ENCODE results near the gene ASTN2. TPM values are rescaled to one million over a fixed set of nuclear protein-coding genes. Genes with fewer than 3 reads are reported as not detected.

The ASTN2 gene
- polyA plus RNA-seq, 3 donors, result 15.1 to 17.1 (median 15.6) TPM

DNA sequence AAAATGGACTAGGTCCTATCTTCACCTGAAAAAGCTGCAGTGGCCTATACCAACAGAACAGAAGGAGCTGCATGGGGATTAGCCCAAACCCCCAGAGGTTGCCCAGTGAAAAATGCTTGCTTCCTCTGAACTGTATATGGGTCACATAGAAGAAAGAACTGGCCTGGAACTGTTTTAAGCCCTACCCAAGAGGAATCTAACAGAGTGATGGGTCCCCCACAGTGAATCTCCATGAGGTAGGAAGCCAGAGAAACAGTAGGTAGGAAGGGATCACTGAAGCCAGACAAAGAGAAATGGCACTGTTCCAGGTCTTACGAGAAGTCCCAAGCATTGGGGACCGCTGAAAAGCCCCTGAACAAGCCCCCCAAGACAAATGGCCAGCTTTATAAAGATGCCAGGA, 756.6 kb downstream of the ASTN2 start:
- DNase-seq (ENCODE audit: low read depth in 3 of 3, low spot score in 2 of 3), result no peak

DNA sequence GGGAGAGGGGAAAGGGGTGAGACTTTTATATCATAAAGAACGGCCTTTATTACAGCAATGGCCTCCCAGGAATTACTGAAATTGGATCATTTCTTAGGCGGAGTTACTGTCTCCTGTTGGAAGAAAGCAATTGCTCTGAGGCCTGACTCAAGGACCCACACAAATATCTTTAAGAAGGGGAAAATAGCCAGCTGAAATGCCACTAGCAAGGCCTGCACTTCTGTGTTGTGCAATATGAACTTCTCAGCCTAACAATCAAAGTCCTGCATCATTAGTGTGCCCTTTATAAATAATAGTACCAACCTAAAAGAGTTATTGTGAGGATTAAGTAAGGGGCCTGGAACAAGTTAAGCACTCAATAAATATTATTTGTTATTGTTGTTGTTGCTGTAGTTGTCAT, 757.9 kb downstream of the ASTN2 start:
- no peak for DNase-seq (ENCODE audit: low read depth in 3 of 3, low spot score in 2 of 3)

DNA sequence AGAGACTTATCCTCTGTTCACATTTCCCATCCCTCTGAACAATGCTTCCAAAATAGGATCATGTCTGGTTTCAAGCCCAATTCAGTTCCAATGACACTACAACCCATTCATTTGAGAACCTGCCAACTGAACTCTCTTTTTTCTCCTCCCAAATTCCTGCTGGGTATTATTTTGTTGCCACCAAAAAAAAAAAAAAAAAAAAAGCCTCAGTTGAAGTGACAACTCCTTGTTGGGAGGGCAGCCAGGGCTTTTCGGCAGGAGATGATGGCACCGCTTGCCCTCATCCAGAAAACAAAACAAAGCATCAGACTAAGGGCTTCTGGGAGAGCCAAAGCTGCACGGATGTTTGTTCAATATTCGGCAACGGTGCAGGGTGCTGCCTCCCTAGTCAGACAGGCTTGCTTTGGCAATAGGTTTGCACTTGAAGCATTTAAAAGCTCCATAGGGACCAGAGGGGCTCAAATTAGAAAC, 758.3 kb downstream of the ASTN2 start:
- DNase-seq (ENCODE audit: low read depth in 3 of 3, low spot score in 2 of 3), result no peak

DNA sequence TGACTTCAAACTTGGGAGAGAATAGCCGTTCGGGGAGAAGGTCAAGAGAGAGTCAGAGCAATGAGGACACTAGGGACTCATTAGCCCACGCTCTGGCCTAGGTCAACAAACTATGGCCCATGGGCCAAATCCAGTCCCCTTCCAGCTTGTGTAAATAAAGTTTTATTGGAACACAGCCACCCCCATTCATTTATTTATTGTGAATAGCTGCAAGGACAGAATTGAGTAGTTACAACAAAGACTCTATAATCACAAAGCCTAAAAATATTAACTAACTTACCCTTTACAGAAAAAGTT, 760.9 kb downstream of the ASTN2 start:
- no peak for DNase-seq (ENCODE audit: low read depth in 3 of 3, low spot score in 2 of 3)

DNA sequence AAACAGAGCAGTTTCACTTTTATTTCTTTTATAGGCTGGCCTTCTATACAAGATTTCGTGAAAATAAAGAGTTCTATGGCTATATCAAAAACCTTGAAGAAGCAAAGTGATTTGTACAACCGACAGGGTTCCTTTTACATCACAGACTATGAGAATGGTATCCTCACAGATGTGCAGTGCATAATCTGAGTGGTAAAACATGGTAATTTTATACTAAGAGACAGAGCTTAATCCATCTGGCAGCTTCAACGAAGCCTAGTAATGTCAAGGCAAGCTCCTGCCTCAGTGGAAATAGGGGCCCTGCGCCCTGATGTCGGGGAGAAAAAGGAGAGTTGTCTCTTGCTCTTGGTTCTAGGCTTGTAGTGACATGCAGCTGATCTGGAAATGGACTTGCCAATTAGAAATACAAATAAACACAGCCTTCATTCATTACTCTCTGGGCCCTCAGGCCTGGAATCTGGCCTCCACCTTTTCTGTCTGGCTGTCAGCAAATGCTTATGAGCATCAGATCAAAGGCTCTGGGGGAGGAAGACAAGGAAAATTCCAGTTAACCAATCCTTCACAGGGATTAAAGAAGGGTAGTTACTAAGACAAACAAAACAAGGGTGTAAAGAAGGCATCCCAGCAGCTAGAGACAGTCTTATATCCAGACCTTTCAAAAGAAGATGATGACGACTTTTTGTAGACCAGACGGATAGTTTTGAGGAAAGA, 761.4 kb downstream of the ASTN2 start:
- no peak for DNase-seq (ENCODE audit: low read depth in 3 of 3, low spot score in 2 of 3)

DNA sequence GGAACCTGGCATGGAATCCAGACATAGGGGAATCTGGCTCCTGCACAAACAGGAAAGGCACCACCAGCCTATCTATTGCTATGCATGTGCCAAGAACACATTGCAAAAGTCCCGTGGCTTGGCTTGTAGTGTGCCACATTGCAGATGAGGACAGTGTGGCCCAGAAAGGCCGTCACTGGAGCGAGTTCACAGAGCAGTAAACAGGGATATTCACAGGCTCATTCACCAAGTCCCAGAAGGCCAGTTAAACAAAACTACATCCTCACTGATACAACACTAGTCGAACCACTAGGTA, 767.4 kb downstream of the ASTN2 start:
- DNase-seq (ENCODE audit: low read depth in 3 of 3, low spot score in 2 of 3), result no peak

DNA sequence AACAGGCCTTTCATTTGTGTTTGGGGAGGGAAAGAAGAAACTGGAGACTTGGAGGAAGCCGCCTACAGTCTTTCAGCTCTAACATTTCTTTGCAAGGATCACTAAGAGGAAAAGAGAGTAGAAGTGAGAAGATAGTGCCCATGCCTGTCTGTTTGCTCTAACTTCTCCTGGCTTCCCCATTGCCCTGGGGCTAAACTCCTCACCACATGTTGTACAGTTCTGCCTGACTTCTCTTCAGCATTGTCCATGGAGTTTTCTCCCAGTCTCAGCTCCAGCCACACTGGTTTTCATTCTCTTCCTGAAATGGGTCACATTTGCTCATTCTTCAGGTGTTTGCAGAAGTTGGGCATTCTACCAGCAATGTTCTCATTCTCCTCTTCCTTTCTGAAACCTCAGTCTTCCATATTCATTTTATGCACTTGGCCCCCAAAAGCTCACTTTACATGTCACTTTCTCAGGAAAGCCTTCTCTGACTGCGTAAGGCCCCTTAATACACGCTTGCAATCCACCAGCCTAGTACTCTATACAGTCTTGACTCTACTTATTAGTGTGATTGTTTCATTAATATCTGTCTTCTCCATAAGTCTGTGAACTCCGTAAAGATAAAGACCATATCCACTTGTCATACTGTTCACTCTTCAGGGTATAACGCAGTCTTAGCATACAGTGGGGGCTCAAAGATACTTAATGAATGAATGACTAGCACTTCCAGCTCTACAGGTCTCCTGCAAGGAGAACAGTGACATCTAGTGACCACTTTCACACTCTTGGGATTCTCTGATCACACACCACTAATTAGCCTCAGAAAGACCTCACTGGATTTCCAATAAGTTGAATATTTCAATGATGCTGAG, 768.0 kb downstream of the ASTN2 start:
- no peak for DNase-seq (ENCODE audit: low read depth in 3 of 3, low spot score in 2 of 3)

DNA sequence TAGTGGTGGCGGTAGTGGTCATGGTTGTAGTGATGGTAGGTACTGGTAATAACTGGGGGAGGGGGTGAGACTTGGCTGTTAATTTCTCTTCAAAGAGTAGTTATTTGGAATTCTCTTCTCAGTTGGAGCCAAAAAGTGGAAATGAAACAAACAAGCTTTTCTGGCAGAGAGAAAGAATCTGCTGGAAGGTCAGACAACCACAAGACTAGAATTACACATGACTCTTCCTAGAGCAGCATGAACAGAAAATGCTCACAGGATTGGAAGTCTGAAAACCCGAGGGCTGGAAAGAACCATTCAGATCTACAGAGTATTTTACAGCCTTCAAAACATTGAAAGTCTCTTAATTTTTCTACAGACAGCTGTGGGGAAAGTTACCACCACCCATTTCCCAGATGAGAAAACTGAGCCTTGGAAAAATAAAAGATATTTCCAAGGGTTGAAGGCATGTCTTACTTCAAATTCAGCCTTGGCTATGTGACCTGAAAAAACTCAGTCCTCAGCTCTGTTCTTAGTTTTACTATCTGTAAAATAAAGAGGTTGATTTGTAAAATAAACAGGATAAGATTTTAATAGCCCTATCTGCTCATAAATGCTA, 770.7 kb downstream of the ASTN2 start:
- DNase-seq (ENCODE audit: low read depth in 3 of 3, low spot score in 2 of 3), result no peak

DNA sequence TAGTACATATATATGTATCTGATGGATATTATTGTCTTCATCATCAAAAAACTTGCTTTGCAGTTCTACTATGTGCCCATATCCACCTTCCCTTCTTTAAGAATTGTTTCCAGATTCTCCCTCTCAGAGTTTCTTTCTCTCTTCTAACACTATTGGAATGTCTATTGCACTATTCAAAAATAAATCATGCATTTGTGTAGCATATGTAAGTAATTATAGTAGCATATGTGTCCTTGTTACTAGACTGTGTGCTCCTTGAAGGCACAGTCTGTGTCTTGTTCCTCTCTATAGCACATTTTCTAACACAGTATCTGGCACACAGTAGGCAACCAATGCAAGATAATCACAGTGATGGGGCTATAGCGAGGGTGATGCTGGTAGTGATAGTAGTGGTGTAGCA, 771.2 kb downstream of the ASTN2 start:
- DNase-seq (ENCODE audit: low read depth in 3 of 3, low spot score in 2 of 3), result no peak

DNA sequence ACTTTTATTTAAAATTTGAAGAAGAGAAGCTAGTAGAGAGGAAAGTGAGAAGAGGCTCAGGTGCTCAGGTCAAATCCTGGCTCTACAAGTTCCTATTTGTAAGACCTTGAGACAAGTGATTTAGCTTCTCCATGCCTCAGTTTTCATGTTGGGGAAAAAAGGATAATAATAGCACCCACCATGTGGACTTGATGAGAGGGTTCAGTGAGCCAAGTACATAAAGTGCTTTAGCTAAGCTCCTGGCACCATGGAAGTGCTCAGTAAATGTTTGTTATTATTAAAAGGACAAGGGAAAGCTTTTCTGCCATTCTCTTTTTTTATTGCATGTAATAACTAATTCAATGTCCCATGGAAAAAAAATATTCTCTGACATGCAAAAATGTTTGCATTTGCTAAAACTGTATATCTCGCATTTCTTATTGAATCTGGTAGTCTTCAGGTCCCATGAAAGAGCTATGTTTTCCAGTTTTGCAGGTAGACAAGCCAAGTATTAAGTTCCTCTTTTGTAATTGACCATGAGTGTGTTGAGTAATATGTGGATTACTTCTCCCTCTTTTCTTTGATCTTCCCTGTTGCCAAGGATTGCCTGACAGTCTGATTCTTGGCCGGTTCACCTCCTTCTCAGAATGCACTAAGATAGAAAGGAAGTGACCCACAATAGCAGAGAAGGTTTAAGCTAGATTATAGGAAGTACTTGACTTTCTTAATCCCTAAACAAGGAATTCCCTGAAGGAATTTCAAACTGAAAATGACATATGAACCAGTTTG, 773.4 kb downstream of the ASTN2 start:
- DNase-seq (ENCODE audit: low read depth in 3 of 3, low spot score in 2 of 3), result no peak

DNA sequence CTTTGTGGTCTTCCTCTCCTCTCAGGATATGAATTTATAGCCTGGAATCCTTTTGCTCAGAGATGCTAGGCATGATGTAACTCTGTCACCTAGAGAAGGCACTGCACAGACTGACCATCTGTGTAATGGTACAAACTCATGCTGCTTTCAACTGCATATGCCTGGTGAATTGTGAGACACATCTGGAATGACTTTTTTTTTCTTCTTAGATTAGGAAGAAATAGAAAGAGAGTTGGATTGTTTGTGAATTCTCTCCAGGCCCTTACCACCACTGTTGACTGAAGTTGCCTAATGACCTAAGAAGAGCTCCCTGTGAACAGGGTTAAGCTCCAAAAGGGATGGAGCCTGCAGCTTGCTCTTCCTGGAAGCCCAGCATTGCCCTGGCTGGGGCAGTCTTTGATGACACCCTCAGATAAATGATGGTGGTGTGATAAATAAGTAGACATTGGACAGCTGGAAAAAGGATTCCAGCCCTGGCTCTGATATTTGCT, 775.6 kb downstream of the ASTN2 start:
- DNase-seq (ENCODE audit: low read depth in 3 of 3, low spot score in 2 of 3), result no peak

DNA sequence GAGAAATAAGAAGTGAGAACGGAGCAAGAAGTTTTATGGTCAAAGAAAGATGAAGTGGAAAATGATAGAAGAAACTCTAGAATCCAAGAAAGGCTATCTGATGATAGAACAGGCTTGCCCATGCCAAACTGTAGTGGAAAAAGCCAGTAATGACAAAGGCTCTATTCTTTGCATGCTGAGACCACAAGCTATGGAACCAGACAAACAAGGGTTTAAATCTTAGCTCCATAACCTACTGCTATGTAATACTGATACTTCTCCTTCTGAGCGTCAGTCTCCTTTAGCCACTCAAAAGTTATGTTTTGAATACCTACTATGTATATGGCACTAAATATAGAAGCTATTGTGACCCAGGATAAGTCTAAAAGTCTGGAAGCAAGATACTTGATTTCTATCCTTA, 778.9 kb downstream of the ASTN2 start:
- DNase-seq (ENCODE audit: low read depth in 3 of 3, low spot score in 2 of 3), result no peak

DNA sequence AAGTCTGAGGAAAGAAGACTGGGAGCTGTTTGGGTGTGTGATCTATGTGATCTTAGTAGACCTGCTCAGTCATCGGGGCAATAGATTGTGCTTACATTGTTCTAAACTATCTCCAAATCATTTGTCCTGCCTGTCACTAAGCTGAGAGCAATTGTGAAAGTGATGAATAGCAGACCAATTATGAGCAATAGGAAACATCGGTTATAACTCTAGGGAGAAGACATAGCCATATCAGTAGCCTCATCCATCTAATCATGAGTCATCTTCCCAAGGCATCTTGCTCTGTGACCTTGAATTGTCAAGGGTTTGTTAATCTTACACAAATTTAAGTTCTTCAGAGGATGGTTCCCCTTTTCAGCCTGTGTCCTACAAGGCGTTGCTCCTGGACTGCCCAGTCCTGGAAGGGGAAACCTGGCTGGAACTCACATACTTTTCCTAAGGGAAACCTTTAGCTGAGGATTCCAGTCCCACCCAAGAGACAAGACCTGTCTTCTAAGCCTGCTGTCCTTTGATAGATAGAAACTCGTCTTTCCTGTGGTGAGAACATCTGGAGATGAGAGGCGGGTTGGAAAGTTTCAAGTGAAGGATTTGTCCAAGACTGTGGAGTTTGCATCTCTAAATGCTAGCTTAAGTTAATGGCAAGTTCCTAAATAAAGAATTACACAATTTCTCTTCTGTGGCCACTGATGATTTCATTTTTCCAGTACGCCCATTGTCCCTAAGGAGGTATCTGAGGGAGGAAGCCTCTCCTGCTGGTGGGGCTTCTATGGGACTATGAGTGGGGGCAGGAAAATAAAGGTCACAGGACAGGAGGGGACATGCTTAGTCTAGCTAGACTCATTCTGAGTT, 781.6 kb downstream of the ASTN2 start:
- DNase-seq (ENCODE audit: low read depth in 3 of 3, low spot score in 2 of 3), result no peak

DNA sequence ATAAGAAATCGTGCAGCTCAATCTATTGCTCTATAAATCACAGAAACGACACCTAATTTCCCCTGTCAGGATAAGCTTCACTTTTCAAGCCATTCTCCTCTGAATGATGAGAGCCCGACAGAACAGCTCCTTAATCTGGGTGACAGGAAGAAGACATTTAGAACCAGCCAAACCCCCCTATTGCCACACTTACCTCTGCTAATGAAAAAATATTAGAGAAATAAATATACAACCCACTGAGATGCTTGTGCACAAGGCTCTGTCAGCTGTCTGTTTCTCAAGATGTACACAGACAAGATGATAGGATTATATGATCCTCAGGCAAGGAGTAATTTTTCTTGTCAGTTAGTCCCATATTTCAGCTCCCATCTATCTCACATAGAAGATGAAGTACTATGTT, 785.2 kb downstream of the ASTN2 start:
- no peak for DNase-seq (ENCODE audit: low read depth in 3 of 3, low spot score in 2 of 3)

DNA sequence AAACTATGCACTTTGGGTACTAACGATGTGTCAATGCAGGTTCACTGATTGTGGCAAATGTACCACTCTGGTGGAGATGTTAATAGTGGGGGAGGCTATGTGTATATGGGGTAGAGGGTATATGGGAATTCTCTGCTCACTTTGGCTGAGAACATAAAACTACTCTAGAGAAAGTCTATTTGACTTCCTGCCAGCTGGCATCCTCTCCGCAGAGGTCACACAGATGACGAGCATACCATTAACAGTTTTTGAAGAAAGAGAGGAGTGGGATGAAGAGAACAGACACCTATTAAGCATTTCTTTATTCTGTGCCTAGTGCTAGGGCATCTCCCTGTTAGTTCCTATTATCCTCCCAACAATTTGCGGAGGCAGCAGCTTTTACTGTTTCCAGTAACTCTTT, 786.1 kb downstream of the ASTN2 start:
- no peak for DNase-seq (ENCODE audit: low read depth in 3 of 3, low spot score in 2 of 3)

DNA sequence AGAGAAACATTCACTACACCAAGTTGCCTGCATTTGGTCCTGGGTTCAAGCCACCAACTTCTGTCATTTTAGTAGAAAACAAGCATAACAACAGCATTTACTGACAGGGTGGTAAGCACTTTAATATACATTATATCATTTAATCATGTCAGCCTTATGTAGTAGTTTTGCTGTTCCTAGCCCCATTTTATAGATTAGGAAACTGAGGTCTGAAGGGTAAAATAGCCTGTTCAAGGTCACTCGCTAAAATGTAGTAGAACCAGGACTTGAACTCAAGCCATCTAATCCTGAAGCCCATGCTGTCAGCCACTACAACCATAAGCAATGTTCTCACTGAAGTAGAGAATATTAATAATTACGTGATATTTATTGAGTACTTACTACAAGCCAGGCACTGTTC, 787.4 kb downstream of the ASTN2 start:
- no peak for DNase-seq (ENCODE audit: low read depth in 3 of 3, low spot score in 2 of 3)

DNA sequence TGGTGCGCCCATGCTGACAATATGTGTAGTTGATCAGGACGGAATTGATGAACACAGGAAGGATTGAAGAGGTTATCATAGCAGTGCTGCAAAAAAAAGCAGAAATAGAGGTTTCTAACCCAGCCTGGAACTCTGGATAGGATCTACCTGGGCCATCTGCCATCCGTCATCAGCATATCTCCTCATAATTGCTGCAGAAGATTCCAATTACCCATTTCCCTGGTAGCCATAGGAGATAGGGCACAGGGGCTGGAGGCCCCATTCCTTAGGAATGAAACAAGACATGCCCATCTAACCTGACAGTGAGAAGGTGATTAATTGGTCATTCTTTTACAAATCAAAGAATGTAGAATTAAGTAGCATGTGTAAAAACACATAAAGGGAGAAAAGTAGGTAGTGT, 788.1 kb downstream of the ASTN2 start:
- no peak for DNase-seq (ENCODE audit: low read depth in 3 of 3, low spot score in 2 of 3)

DNA sequence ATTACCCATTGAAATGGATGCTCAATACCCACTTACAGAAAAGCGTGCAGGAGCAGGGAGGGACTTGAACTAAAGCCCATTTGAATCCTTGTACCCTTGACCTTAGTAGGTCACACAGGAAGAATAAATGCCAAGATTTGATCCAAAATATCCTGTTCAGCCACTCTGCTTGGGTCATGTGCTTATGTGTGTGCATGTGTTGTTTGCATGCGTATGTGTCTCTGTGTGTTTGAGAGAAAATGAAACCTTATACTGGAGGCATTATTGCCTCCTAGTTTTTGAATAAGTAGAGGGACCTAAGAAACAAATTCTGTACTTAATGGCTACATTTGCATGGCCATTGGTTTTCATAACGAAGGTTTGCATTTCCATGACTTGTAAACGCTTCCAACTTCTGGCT, 791.1 kb downstream of the ASTN2 start:
- no peak for DNase-seq (ENCODE audit: low read depth in 3 of 3, low spot score in 2 of 3)

DNA sequence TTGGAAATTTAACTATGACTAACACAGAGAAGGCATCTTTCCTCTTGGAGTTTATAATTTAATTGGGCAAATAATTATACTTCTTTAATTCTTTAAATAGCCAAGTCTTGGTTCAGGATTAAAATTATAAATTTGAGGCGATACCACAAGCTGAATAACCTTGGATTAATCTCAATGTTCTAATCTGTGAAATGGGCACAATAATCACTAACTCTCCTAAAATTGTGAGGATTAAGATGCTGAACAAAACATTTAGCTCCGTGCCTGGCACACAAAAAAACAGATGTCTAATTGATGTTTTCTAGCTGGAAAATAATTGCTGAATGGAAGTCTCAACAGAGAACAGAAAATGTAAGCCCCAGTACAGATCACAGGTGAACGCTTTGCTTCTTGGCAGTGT, 797.5 kb downstream of the ASTN2 start:
- DNase-seq (ENCODE audit: low read depth in 3 of 3, low spot score in 2 of 3), result no peak

DNA sequence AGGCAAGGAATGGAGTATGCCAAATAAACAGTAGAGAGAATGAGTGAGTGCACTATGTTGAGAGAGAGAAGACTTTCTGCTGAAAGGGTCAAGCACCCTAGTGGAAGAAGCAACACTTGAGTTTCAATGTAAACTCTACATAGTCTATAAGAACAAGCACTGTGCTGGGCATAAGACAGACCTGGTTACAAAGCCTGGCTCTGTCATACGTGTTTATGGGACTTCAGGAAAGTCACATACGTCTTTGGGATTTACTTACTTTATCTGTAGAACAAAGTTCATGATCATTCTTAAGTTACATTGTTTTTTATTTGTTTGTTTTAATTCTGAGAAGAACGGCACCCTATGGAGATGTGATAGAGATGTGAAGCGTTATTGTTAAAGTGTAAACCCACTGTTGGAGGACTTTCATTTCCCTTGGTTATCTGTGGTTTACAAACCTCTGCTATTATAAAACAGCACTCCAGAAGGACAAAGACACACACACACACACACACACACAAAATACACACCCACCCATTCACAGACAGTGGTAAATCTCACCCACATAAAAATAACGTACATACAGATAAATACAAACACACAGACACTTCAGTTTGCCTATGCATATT, 798.4 kb downstream of the ASTN2 start:
- DNase-seq (ENCODE audit: low read depth in 3 of 3, low spot score in 2 of 3), result no peak
